Measurements from ENCODE around the gene ALG6. TPM values are rescaled to one million over a fixed set of nuclear protein-coding genes. Genes with fewer than 3 reads are reported as not detected.

ALG6 gene
- 6.2 and 7.2 TPM in 2 replicates for total RNA-seq

GRCh38 chr1:63367215-63368103, at the start of gene ALG6:
ALG6 (plus strand) TSS chr1:63367627; CDS start chr1:63370978, 3,351 bp downstream.

GRCh38 chr1:63322114-63322943, 45.1 kb upstream of the ALG6 start, which contains the start of gene FOXD3:
FOXD3 (plus strand) TSS chr1:63322567; CDS start chr1:63323059, 492 bp downstream.

Other genes with a start within 250 kb of the ALG6 start
- not detected in 2 replicates for gene FOXD3, start 45.1 kb upstream of the ALG6 start, total RNA-seq
- 11.3 and 13.5 TPM in 2 replicates for gene ITGB3BP, start 155.6 kb downstream of the ALG6 start, total RNA-seq
- 4.4 and 6.7 TPM in 2 replicates for gene EFCAB7, start 155.9 kb downstream of the ALG6 start, total RNA-seq
- gene PGM1, start 225.8 kb downstream of the ALG6 start, total RNA-seq: 62.9 and 70.3 TPM in 2 replicates

All from cardiac ventricle fibroblast (primary cell).